H9 (cell line): ENCODE measurements around the gene HIGD2A. TPM values are rescaled to one million over a fixed set of nuclear protein-coding genes. Genes with fewer than 3 reads are reported as not detected.

ENCODE experiments used
- DNase-seq: peaks from one replicate; pipeline ENCODE4 v3.0.0-alpha.2; 2017
- H2AFZ ChIP-seq: one replicate; pipeline ENCODE4 v1.6.1; 2013; ENCODE audit warnings: mild to moderate bottlenecking, low read length, control low read depth, moderate library complexity
- H2AK5ac ChIP-seq: 2 replicates; pipeline ENCODE4 v1.6.1; 2013; ENCODE audit warnings: low read length, control low read depth, mixed read lengths; ENCODE audit not compliant: insufficient read length
- H2BK120ac ChIP-seq: one replicate; pipeline ENCODE4 v1.6.1; 2013; ENCODE audit warnings: low read depth, mild to moderate bottlenecking, low read length, control low read depth, inconsistent platforms; ENCODE audit not compliant: poor library complexity, severe bottlenecking
- H2BK12ac ChIP-seq: 2 replicates; pipeline ENCODE4 v1.6.1; 2013; ENCODE audit warnings: low read length, control low read depth, mixed read lengths, low read depth; ENCODE audit not compliant: insufficient read length
- H2BK15ac ChIP-seq: 2 replicates; pipeline ENCODE4 v1.6.1; 2013; ENCODE audit warnings: low read depth, low read length, control low read depth
- H2BK20ac ChIP-seq: one replicate; pipeline ENCODE4 v1.6.1; 2013; ENCODE audit warnings: low read depth, mild to moderate bottlenecking, low read length, control low read depth, inconsistent platforms; ENCODE audit not compliant: poor library complexity, severe bottlenecking
- H2BK5ac ChIP-seq: 2 replicates; pipeline ENCODE4 v1.6.1; 2013; ENCODE audit warnings: low read length, control low read depth, mixed read lengths; ENCODE audit not compliant: insufficient read length
- H3K14ac ChIP-seq: 2 replicates; pipeline ENCODE4 v1.6.1; 2013; ENCODE audit warnings: low read length, control low read depth; ENCODE audit not compliant: insufficient read depth
- H3K18ac ChIP-seq: 2 replicates; pipeline ENCODE4 v1.6.1; 2013; ENCODE audit warnings: low read depth, mild to moderate bottlenecking, mixed read lengths, low read length, control low read depth; ENCODE audit not compliant: insufficient read length
- H3K23ac ChIP-seq: 2 replicates; pipeline ENCODE4 v1.6.1; 2013; ENCODE audit warnings: low read length, control low read depth, mixed read lengths, low read depth; ENCODE audit not compliant: insufficient read length
- H3K23me2 ChIP-seq: 2 replicates; pipeline ENCODE4 v1.6.1; 2013; ENCODE audit warnings: low read depth, mild to moderate bottlenecking, mixed read lengths, low read length, control low read depth; ENCODE audit not compliant: insufficient read length, poor library complexity, severe bottlenecking
- H3K27ac ChIP-seq: 2 replicates; pipeline ENCODE4 v1.5.1; 2013; ENCODE audit warnings: low read length, control low read depth, mixed read lengths, low read depth; ENCODE audit not compliant: insufficient read length
- H3K27me3 ChIP-seq: 2 replicates; pipeline ENCODE4 v1.6.1; 2013; ENCODE audit warnings: low read length, control low read depth, inconsistent platforms; ENCODE audit not compliant: insufficient read depth
- H3K4ac ChIP-seq: 2 replicates; pipeline ENCODE4 v1.6.1; 2013; ENCODE audit warnings: low read depth, mild to moderate bottlenecking, control low read depth, inconsistent platforms, low read length, moderate library complexity
- H3K4me1 ChIP-seq: 2 replicates; pipeline ENCODE4 v1.6.1; 2013; ENCODE audit warnings: low read length, control low read depth, inconsistent platforms; ENCODE audit not compliant: insufficient read depth
- H3K4me2 ChIP-seq: 2 replicates; pipeline ENCODE4 v1.6.1; 2013; ENCODE audit warnings: low read length, control low read depth, mixed read lengths; ENCODE audit not compliant: insufficient read length, insufficient read depth
- H3K56ac ChIP-seq: 2 replicates; pipeline ENCODE4 v1.6.1; 2013; ENCODE audit warnings: low read depth, mild to moderate bottlenecking, mixed read lengths, low read length, control low read depth; ENCODE audit not compliant: insufficient read length
- H3K79me1 ChIP-seq: 2 replicates; pipeline ENCODE4 v1.6.1; 2013; ENCODE audit warnings: low read depth, mild to moderate bottlenecking, moderate library complexity, low read length, control low read depth, inconsistent platforms; ENCODE audit not compliant: insufficient read depth, poor library complexity, severe bottlenecking
- H3K79me2 ChIP-seq: 2 replicates; pipeline ENCODE4 v1.6.1; 2013; ENCODE audit warnings: low read length, control low read depth, inconsistent platforms; ENCODE audit not compliant: insufficient read depth
- H3K9ac ChIP-seq: 2 replicates; pipeline ENCODE4 v1.6.1; 2013; ENCODE audit warnings: low read length, control low read depth, mixed read lengths; ENCODE audit not compliant: insufficient read length; ENCODE audit errors: extremely low read depth
- H3K9me3 ChIP-seq: one replicate; pipeline ENCODE4 v1.6.1; 2013; ENCODE audit warnings: low read depth, low read length, inconsistent platforms; ENCODE audit not compliant: control insufficient read depth
- H3T11ph ChIP-seq: one replicate; pipeline ENCODE4 v1.6.1; 2013; ENCODE audit warnings: mild to moderate bottlenecking, low read length, control low read depth, inconsistent platforms
- H4K20me1 ChIP-seq: one replicate; pipeline ENCODE4 v1.6.1; 2013; ENCODE audit not compliant: control insufficient read depth, insufficient read length, insufficient read depth
- H4K5ac ChIP-seq: 2 replicates; pipeline ENCODE4 v1.6.1; 2013; ENCODE audit warnings: low read depth, mild to moderate bottlenecking, mixed read lengths, low read length, control low read depth; ENCODE audit not compliant: insufficient read length
- H4K8ac ChIP-seq: replicated peaks from 2 replicates; pipeline ENCODE4 v1.6.1; 2013; ENCODE audit warnings: low read length, control low read depth, mixed read lengths, low read depth; ENCODE audit not compliant: insufficient read length
- H4K91ac ChIP-seq: 2 replicates; pipeline ENCODE4 v1.6.1; 2013; ENCODE audit warnings: low read depth, mild to moderate bottlenecking, moderate library complexity, mixed read lengths, low read length, control low read depth; ENCODE audit not compliant: insufficient read length
- H3K27ac Mint-ChIP-seq, 3 experiments: 2 replicates in 2 of 3; 3 replicates in 1 of 3; pipeline ENCODE4 v1.8.0; 2020 to 2021; ENCODE audit warnings: mixed read lengths in 3 of 3, mild to moderate bottlenecking in 1 of 3, moderate library complexity in 1 of 3
- H3K27me3 Mint-ChIP-seq: 2 replicates; pipeline ENCODE4 v1.8.0; 2021; ENCODE audit warnings: low read depth, mild to moderate bottlenecking, moderate library complexity, mixed read lengths
- H3K36me3 Mint-ChIP-seq, 3 experiments: 2 replicates in 2 of 3; 3 replicates in 1 of 3; pipeline ENCODE4 v1.8.0; 2020 to 2021; ENCODE audit warnings: low read depth in 3 of 3, mixed read lengths in 3 of 3; ENCODE audit not compliant: insufficient read depth in 1 of 3
- H3K4me1 Mint-ChIP-seq, 2 experiments: 2 replicates each; pipeline ENCODE4 v1.8.0; 2020; ENCODE audit warnings: mixed read lengths in 2 of 2
- H3K4me3 Mint-ChIP-seq, 2 experiments: 2 replicates in 1 of 2; 3 replicates in 1 of 2; pipeline ENCODE4 v1.8.0; 2020 to 2021; ENCODE audit warnings: mild to moderate bottlenecking in 2 of 2, mixed read lengths in 2 of 2, moderate library complexity in 1 of 2
- H3K9me3 Mint-ChIP-seq, 2 experiments: 2 replicates in 1 of 2; 3 replicates in 1 of 2; pipeline ENCODE4 v1.8.0; 2020; ENCODE audit warnings: mild to moderate bottlenecking in 2 of 2, mixed read lengths in 2 of 2, moderate library complexity in 1 of 2
- WGBS: extraction: QIAGEN DNeasy Blood & Tissue Kit; methylation state at CpG from one replicate; pipeline ENCODE4 v1.1.7; 2013; ENCODE audit warnings: missing lambda C conversion rate, low lambda C conversion rate, mixed read lengths; ENCODE audit not compliant: insufficient read length; ENCODE audit errors: extremely low coverage; 5-methylcytosine and 5-hydroxymethylcytosine counted together
- total RNA-seq: library from RNA; stranded (reverse); gene quantifications from 2 replicates; pipeline ENCODE4 v1.2.1, GENCODE V29; 2021
- TF ChIP-seq, protein P1 (sequence below): fragments of 200-600 bp; sonication (generic); conservative IDR thresholded peaks from 3 replicates; pipeline ENCODE4 v1.8.0; 2021; ENCODE audit warnings: antibody characterized with exemption, mild to moderate bottlenecking

The HIGD2A gene
- total RNA-seq, 1 experiment from 2014 or later, result 92.3 TPM

GRCh38 chr5:176353533-176353932 is 35.0 kb upstream of the HIGD2A start:
- no peak overlapping the region for H4K91ac ChIP-seq
- H2BK15ac ChIP-seq, result no peak overlapping the region
- H3K9ac ChIP-seq, result no peak overlapping the region
- no peaks in the 10 kb centered on the region for H3K9me3 ChIP-seq
- no peak overlapping the region for H2BK5ac ChIP-seq
- H3K4me2 ChIP-seq, result no peak overlapping the region
- no peak overlapping the region for H3T11ph ChIP-seq
- H3K23me2 ChIP-seq, result no peaks in the 10 kb centered on the region
- H3K27me3 ChIP-seq, result no peaks in the 10 kb centered on the region
- Mint-ChIP-seq H3K27ac (no peak overlapping the region), H3K27me3 (no peaks in the 10 kb centered on the region), H3K36me3 (peaks cover 39 to 99% (median 85%) of the 10 kb centered on the region in 3 experiments), H3K9me3 (no peaks in the 10 kb centered on the region), H3K4me1 (peaks cover 0 to 4% of the 10 kb centered on the region in 2 experiments; a peak in 2 of 4 replicates), H3K4me3 (no peak overlapping the region)
- peaks cover 3% of the 10 kb centered on the region; the same call in 1 of the 2 replicates for H3K79me2 ChIP-seq
- H4K20me1 ChIP-seq, result no peaks in the 10 kb centered on the region
- H3K4ac ChIP-seq, result no peak overlapping the region
- no peak overlapping the region for H2BK12ac ChIP-seq
- H3K4me1 ChIP-seq, result no peaks in the 10 kb centered on the region
- no peak overlapping the region for H2BK20ac ChIP-seq
- H3K56ac ChIP-seq, result no peak overlapping the region
- no peak overlapping the region for H3K18ac ChIP-seq
- H2AK5ac ChIP-seq, result no peak overlapping the region
- H3K79me1 ChIP-seq, result peaks cover 3% of the 10 kb centered on the region
- DNase-seq, result no peak
- no peak overlapping the region for H3K23ac ChIP-seq
- no peak overlapping the region for H4K8ac ChIP-seq
- H2BK120ac ChIP-seq, result no peak overlapping the region
- no CpG with 5 or more reads among the region's 4 CpGs for WGBS
- H3K14ac ChIP-seq, result no peak overlapping the region
- TF ChIP-seq, protein P1, sequence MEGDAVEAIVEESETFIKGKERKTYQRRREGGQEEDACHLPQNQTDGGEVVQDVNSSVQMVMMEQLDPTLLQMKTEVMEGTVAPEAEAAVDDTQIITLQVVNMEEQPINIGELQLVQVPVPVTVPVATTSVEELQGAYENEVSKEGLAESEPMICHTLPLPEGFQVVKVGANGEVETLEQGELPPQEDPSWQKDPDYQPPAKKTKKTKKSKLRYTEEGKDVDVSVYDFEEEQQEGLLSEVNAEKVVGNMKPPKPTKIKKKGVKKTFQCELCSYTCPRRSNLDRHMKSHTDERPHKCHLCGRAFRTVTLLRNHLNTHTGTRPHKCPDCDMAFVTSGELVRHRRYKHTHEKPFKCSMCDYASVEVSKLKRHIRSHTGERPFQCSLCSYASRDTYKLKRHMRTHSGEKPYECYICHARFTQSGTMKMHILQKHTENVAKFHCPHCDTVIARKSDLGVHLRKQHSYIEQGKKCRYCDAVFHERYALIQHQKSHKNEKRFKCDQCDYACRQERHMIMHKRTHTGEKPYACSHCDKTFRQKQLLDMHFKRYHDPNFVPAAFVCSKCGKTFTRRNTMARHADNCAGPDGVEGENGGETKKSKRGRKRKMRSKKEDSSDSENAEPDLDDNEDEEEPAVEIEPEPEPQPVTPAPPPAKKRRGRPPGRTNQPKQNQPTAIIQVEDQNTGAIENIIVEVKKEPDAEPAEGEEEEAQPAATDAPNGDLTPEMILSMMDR, result no peak
- H4K5ac ChIP-seq, result no peak overlapping the region
- H3K27ac ChIP-seq, result no peak overlapping the region
- H2AFZ ChIP-seq, result no peak overlapping the region
